KMS-11 (cell line): Measurements from ENCODE around the gene ADAM15.

Source experiments
- H2AFZ ChIP-seq: fragments of 200-600 bp; sonication (generic); 2 replicates; pipeline ENCODE4 v1.6.1; 2016; ENCODE audit warnings: antibody characterized with exemption, mixed run types, low read depth
- H3K27ac ChIP-seq: fragments of 200-600 bp; sonication (generic); 2 replicates; pipeline ENCODE4 v1.6.1; 2016; ENCODE audit warnings: mild to moderate bottlenecking, mixed run types
- H3K27me3 ChIP-seq: fragments of 200-600 bp; sonication (generic); 2 replicates; pipeline ENCODE4 v1.6.1; 2017; ENCODE audit warnings: mild to moderate bottlenecking, low read depth, mixed run types, moderate library complexity; ENCODE audit not compliant: insufficient read depth
- H3K36me3 ChIP-seq: fragments of 200-600 bp; sonication (generic); 2 replicates; pipeline ENCODE4 v1.6.1; 2017; ENCODE audit warnings: mild to moderate bottlenecking, mixed run types; ENCODE audit not compliant: insufficient read depth
- H3K4me1 ChIP-seq: fragments of 200-600 bp; sonication (generic); 2 replicates; pipeline ENCODE4 v1.6.1; 2016; ENCODE audit warnings: mild to moderate bottlenecking, low read depth, mixed run types; ENCODE audit not compliant: poor library complexity, severe bottlenecking
- H3K4me2 ChIP-seq: fragments of 200-600 bp; sonication (generic); 2 replicates; pipeline ENCODE4 v1.7.0; 2016; ENCODE audit warnings: mild to moderate bottlenecking, mixed run types
- H3K4me3 ChIP-seq: fragments of 200-600 bp; sonication (generic); IDR thresholded peaks from 2 replicates; pipeline ENCODE4 v1.6.1; 2017; ENCODE audit warnings: low read depth, low read length, mixed read lengths; ENCODE audit not compliant: insufficient read depth
- H3K79me2 ChIP-seq: fragments of 200-600 bp; sonication (generic); 2 replicates; pipeline ENCODE4 v1.6.1; 2016; ENCODE audit warnings: low read depth, mixed run types; ENCODE audit not compliant: insufficient read depth
- H3K9ac ChIP-seq: fragments of 200-600 bp; sonication (generic); 2 replicates; pipeline ENCODE4 v1.6.1; 2016; ENCODE audit warnings: mild to moderate bottlenecking, mixed run types
- H4K20me1 ChIP-seq: fragments of 200-600 bp; sonication (generic); 2 replicates; pipeline ENCODE4 v1.6.1; 2016; ENCODE audit warnings: mild to moderate bottlenecking, mixed run types; ENCODE audit not compliant: insufficient read depth
- TF ChIP-seq, protein P1 (sequence below): fragments of 200-600 bp; sonication (generic); conservative IDR thresholded peaks from 2 replicates; pipeline ENCODE4 v1.6.1; 2017; ENCODE audit warnings: low read depth, mild to moderate bottlenecking, antibody characterized with exemption, low read length, moderate library complexity, mixed read lengths

ADAM15 gene

DNA sequence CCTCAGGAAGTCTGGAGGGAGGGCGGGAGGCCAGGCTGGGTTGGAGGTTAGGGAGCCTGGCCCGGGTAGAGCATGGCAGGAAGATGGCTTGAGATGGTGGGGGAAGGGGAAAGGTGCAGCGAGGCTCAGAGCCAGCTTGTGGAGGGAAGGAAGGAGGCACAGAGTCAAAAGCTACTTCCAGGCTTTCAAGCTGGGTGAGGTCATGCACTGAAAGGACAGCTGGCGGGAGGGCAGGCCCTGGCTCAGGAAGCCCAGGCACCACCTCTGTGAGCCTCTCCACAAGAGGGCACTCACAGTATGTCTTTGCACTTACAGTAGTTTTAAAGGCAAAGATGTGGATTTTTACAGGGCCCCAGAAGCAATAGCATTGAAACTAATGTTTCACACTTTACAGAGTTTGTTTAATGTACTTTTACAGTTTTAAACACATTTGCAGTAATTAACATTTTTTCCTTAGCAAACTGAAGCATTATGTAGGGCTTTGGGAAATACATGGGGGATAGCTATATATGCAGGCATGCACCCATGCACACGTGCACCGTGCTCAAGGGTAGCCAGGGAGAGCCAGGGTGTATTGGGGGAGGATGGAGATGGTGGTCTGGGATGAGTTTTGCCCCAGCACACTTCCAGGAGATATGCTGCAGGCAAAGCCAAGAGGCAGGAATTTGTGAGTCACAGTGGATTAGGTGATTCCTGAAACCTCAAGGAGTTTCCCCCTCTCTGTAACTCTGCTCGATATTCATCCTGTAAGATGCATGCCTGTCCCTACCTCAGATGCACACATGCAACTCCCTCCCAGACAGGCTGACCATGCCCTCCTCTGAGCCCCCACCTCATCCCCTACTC is 6.1 kb upstream of the ADAM15 start:
- H3K4me3 ChIP-seq, result no peak overlapping the region
- no peak overlapping the region for H3K9ac ChIP-seq
- peaks cover 43% of the 10 kb centered on the region for H3K4me1 ChIP-seq
- peak overlapping the region; percentile 1; the same call in 1 of the 2 replicates for H3K4me2 ChIP-seq
- H4K20me1 ChIP-seq, result no peaks in the 10 kb centered on the region
- no peaks in the 10 kb centered on the region for H3K36me3 ChIP-seq
- no peaks in the 10 kb centered on the region for H3K27me3 ChIP-seq
- TF ChIP-seq, protein P1, sequence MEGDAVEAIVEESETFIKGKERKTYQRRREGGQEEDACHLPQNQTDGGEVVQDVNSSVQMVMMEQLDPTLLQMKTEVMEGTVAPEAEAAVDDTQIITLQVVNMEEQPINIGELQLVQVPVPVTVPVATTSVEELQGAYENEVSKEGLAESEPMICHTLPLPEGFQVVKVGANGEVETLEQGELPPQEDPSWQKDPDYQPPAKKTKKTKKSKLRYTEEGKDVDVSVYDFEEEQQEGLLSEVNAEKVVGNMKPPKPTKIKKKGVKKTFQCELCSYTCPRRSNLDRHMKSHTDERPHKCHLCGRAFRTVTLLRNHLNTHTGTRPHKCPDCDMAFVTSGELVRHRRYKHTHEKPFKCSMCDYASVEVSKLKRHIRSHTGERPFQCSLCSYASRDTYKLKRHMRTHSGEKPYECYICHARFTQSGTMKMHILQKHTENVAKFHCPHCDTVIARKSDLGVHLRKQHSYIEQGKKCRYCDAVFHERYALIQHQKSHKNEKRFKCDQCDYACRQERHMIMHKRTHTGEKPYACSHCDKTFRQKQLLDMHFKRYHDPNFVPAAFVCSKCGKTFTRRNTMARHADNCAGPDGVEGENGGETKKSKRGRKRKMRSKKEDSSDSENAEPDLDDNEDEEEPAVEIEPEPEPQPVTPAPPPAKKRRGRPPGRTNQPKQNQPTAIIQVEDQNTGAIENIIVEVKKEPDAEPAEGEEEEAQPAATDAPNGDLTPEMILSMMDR, result peak; percentile 96
- H3K79me2 ChIP-seq, result no peaks in the 10 kb centered on the region
- H2AFZ ChIP-seq, result peak overlapping the region; percentile 4; the same call in 1 of the 2 replicates
- H3K27ac ChIP-seq, result no peak overlapping the region

DNA sequence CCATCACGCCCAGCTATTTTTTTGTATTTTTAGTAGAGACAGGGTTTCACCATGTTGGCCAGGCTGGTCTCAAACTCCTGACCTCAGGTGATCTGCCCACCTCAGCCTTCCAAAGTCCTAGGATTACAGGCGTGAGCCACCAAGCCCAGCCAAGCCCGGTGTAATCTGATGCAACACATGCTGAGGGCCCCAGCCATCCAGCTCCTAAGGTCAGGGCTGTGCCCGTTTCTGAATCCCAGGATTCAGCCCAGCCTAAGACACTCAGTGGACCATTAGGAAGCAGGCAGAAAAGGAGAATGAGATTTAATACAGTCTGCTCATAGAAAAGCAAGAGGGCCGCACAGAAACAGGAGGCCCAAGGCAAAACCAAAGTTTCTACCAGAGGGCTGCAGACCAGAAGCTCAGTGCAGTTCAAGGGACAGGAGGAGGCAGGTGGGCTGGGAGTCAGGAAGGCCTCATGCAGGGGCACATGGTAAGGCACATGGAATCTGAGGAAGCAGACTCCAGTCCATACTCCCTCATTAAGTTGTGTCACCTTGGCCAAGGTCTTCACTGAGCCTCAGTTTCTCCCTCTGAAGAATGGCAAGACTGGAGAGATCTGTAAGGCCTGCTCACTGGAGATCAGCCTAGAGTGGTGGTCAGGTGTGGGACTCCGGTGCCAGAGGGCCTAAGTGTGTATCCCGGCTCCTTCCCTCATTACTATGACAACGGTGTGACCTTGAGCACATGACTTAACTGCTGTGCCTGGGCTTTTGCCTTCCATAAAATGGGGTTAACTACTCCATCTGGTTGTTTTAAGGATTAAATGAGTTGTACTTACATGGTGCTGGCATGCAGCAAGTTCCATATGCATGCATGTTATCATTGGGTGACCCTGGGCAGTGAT is 2.4 kb upstream of the ADAM15 start:
- H4K20me1 ChIP-seq, result no peaks in the 10 kb centered on the region
- H3K27me3 ChIP-seq, result no peaks in the 10 kb centered on the region
- no peak overlapping the region for H3K9ac ChIP-seq
- H3K4me3 ChIP-seq, result no peak overlapping the region
- no peak overlapping the region for H3K27ac ChIP-seq
- no peak overlapping the region; the same call in 1 of the 2 replicates for H3K4me2 ChIP-seq
- peaks cover 60% of the 10 kb centered on the region for H3K4me1 ChIP-seq
- H3K79me2 ChIP-seq, result peaks cover 13% of the 10 kb centered on the region; the same call in 1 of the 2 replicates
- no peak overlapping the region for H2AFZ ChIP-seq
- TF ChIP-seq, protein P1, result no peak
- H3K36me3 ChIP-seq, result no peaks in the 10 kb centered on the region

DNA sequence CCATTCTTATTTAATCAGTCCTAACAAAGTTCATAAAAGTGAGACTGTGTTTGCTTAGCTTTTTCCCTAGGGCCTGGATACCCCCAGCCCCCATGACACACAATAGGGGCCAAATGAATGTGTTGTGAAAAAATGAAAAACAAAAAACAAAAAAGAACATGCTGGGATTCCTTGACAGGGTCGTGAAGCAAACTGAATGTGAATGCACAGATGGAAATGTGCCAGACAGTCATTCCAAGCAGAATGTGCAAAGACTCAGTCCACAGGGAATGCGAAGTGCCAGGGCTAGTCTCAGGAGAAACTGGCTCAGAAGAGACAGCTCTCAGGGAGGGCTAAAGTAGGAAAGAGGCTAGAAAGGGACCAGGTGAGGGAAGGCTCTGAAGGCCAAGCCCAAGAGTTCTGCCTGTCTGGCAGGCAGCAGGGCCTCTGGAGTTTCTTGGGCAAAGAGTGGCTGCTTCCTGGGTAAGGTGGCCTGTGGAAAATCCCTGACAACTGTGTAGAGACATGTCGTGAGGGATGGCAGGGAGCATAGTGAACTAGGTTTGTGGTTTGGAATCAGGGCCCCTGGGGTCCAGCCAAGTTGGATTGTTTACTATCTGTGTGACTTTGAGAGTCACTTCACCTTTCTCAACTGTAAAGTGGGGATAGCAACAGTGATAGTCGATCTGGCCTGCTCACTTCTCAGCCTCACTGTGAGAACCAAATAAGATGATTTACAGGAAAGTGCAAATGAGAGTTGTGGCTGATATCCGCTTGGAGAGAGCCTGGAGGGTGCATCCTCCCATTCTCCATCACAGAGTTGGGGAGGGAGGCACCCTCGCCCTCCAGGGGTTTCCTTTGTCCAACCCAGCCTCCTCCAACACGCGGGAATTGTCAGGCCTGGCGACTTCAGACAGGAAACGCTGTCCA is 1.2 kb upstream of the ADAM15 start:
- Histone ChIP-seq H3K4me1 (peaks cover 51% of the 10 kb centered on the region), H4K20me1 (no peaks in the 10 kb centered on the region), H3K27ac (peak overlapping the region; percentile 77), H2AFZ (peak overlapping the region; percentile 90), H3K9ac (peak overlapping the region; percentile 51), H3K36me3 (no peaks in the 10 kb centered on the region; the same call in 1 of the 2 replicates), H3K27me3 (no peaks in the 10 kb centered on the region), H3K4me3 (peak overlapping the region; percentile 94), H3K79me2 (peaks cover 13% of the 10 kb centered on the region; the same call in 1 of the 2 replicates), H3K4me2 (peak overlapping the region; percentile 67)
- TF ChIP-seq, protein P1, result no peak
